ELF-1 (cell line): ENCODE data around the gene ACBD4.

Source experiments
- DNase-seq: peaks from one replicate; pipeline ENCODE4 v3.0.0-alpha.2; 2016; ENCODE audit warnings: low read depth, low spot score

Gene ACBD4

GRCh38 chr17:45155483-45155882 is 20.0 kb downstream of the ACBD4 start:
- peak; percentile 79 for DNase-seq

GRCh38 chr17:45156242-45156641 is 20.8 kb downstream of the ACBD4 start:
- no peak for DNase-seq

GRCh38 chr17:45160447-45161287 is 25.2 kb downstream of the ACBD4 start:
- DNase-seq = peak; percentile 94

- DNase-seq = peak; percentile 100
These were observed 26.0 kb downstream of the ACBD4 start, which contains the start of gene HEXIM2 for GRCh38 chr17:45161288-45162024. HEXIM2 (plus strand) TSS chr17:45161875; CDS start chr17:45162794, 919 bp downstream.

GRCh38 chr17:45162025-45162687 is 26.7 kb downstream of the ACBD4 start:
- no peak for DNase-seq

GRCh38 chr17:45164734-45165269 is 29.3 kb downstream of the ACBD4 start:
- no peak for DNase-seq

- DNase-seq = peak; percentile 89
These were observed 33.7 kb downstream of the ACBD4 start for GRCh38 chr17:45168991-45169752.

GRCh38 chr17:45170280-45170930 is 34.9 kb downstream of the ACBD4 start:
- no peak for DNase-seq

- DNase-seq = no peak
These were observed 35.4 kb downstream of the ACBD4 start for GRCh38 chr17:45170931-45171337.

GRCh38 chr17:45171338-45172231 is 36.1 kb downstream of the ACBD4 start:
- DNase-seq = peak; percentile 68

- DNase-seq = no peak
These were observed 36.7 kb downstream of the ACBD4 start for GRCh38 chr17:45172232-45172540.

- DNase-seq = peak; percentile 35
These were observed 37.2 kb downstream of the ACBD4 start for GRCh38 chr17:45172541-45173286.

GRCh38 chr17:45175759-45176115 is 40.2 kb downstream of the ACBD4 start:
- no peak for DNase-seq

- no peak for DNase-seq
These were observed 42.1 kb downstream of the ACBD4 start for GRCh38 chr17:45177563-45177962.

GRCh38 chr17:45184144-45184543 is 48.7 kb downstream of the ACBD4 start:
- no peak for DNase-seq

- no peak for DNase-seq
These were observed 51.4 kb downstream of the ACBD4 start for GRCh38 chr17:45186801-45187354.

- no peak for DNase-seq
These were observed 53.5 kb downstream of the ACBD4 start for GRCh38 chr17:45189009-45189408.

GRCh38 chr17:45190503-45191255 is 55.2 kb downstream of the ACBD4 start:
- DNase-seq = no peak
